Stimulated activated naive CD8-positive, alpha-beta T cell treated with anti-CD3 and anti-CD28 coated beads, Interleukin-15, Interleukin-2, amounts not matched to agents 100 ng/mL and 50 ng/mL, for 24 hours (primary cell): ENCODE measurements around the gene UMAD1.

ENCODE experiments used
- H3K27ac Mint-ChIP-seq: one replicate; pipeline ENCODE4 v1.8.0; 2021; ENCODE audit warnings: mild to moderate bottlenecking, mixed read lengths
- H3K27me3 Mint-ChIP-seq: one replicate; pipeline ENCODE4 v1.8.0; 2021; ENCODE audit warnings: mixed read lengths
- H3K36me3 Mint-ChIP-seq: one replicate; pipeline ENCODE4 v1.8.0; 2021; ENCODE audit warnings: low read depth, mixed read lengths
- H3K4me1 Mint-ChIP-seq: one replicate; pipeline ENCODE4 v1.8.0; 2021; ENCODE audit warnings: low read depth, mixed read lengths
- H3K4me3 Mint-ChIP-seq: one replicate; pipeline ENCODE4 v1.8.0; 2021; ENCODE audit warnings: mild to moderate bottlenecking, mixed read lengths
- H3K9me3 Mint-ChIP-seq: one replicate; pipeline ENCODE4 v1.8.0; 2021; ENCODE audit warnings: mixed read lengths

Gene UMAD1

GRCh38 chr7:7768977-7769709 lies 128.6 kb downstream of the UMAD1 start:
- Mint-ChIP-seq H3K27me3 (no peaks in the 10 kb centered on the region), H3K9me3 (no peaks in the 10 kb centered on the region), H3K36me3 (no peaks in the 10 kb centered on the region), H3K4me3 (no peak overlapping the region), H3K27ac (no peak overlapping the region), H3K4me1 (peaks cover 32% of the 10 kb centered on the region)

GRCh38 chr7:7769710-7770627 lies 129.4 kb downstream of the UMAD1 start:
- Mint-ChIP-seq H3K36me3 (no peaks in the 10 kb centered on the region), H3K4me3 (no peak overlapping the region), H3K27me3 (no peaks in the 10 kb centered on the region), H3K27ac (no peak overlapping the region), H3K9me3 (peaks cover 3% of the 10 kb centered on the region), H3K4me1 (peaks cover 28% of the 10 kb centered on the region)

GRCh38 chr7:7771452-7771851 lies 130.9 kb downstream of the UMAD1 start:
- peaks cover 3% of the 10 kb centered on the region for H3K9me3 Mint-ChIP-seq
- no peak overlapping the region for H3K4me3 Mint-ChIP-seq
- peaks cover 26% of the 10 kb centered on the region for H3K4me1 Mint-ChIP-seq
- H3K27ac Mint-ChIP-seq, result no peak overlapping the region
- no peaks in the 10 kb centered on the region for H3K27me3 Mint-ChIP-seq
- no peaks in the 10 kb centered on the region for H3K36me3 Mint-ChIP-seq

GRCh38 chr7:7772397-7772821 lies 131.9 kb downstream of the UMAD1 start:
- H3K9me3 Mint-ChIP-seq, result peaks cover 3% of the 10 kb centered on the region
- no peaks in the 10 kb centered on the region for H3K36me3 Mint-ChIP-seq
- H3K27me3 Mint-ChIP-seq, result no peaks in the 10 kb centered on the region
- peak overlapping the region; percentile 66 for H3K4me3 Mint-ChIP-seq
- H3K27ac Mint-ChIP-seq, result peak overlapping the region; percentile 37
- H3K4me1 Mint-ChIP-seq, result peaks cover 26% of the 10 kb centered on the region

GRCh38 chr7:7773334-7774309 lies 133.1 kb downstream of the UMAD1 start:
- Mint-ChIP-seq H3K27me3 (no peaks in the 10 kb centered on the region), H3K36me3 (no peaks in the 10 kb centered on the region), H3K4me1 (peaks cover 26% of the 10 kb centered on the region), H3K9me3 (peaks cover 3% of the 10 kb centered on the region), H3K27ac (no peak overlapping the region), H3K4me3 (no peak overlapping the region)

GRCh38 chr7:7779888-7780287 lies 139.3 kb downstream of the UMAD1 start:
- H3K36me3 Mint-ChIP-seq, result peaks cover 4% of the 10 kb centered on the region
- H3K4me1 Mint-ChIP-seq, result peaks cover 6% of the 10 kb centered on the region
- peak overlapping the region; percentile 32 for H3K27ac Mint-ChIP-seq
- no peaks in the 10 kb centered on the region for H3K27me3 Mint-ChIP-seq
- no peak overlapping the region for H3K4me3 Mint-ChIP-seq
- peaks cover 1% of the 10 kb centered on the region for H3K9me3 Mint-ChIP-seq

- H3K9me3 Mint-ChIP-seq, result no peaks in the 10 kb centered on the region
- H3K4me1 Mint-ChIP-seq, result peaks cover 5% of the 10 kb centered on the region
- H3K36me3 Mint-ChIP-seq, result peaks cover 4% of the 10 kb centered on the region
- no peaks in the 10 kb centered on the region for H3K27me3 Mint-ChIP-seq
- no peak overlapping the region for H3K27ac Mint-ChIP-seq
- no peak overlapping the region for H3K4me3 Mint-ChIP-seq
Observed at GRCh38 chr7:7783001-7783400, 142.4 kb downstream of the UMAD1 start.

- no peaks in the 10 kb centered on the region for H3K27me3 Mint-ChIP-seq
- H3K27ac Mint-ChIP-seq, result no peak overlapping the region
- H3K4me1 Mint-ChIP-seq, result no peaks in the 10 kb centered on the region
- H3K36me3 Mint-ChIP-seq, result peaks cover 4% of the 10 kb centered on the region
- H3K4me3 Mint-ChIP-seq, result no peak overlapping the region
- no peaks in the 10 kb centered on the region for H3K9me3 Mint-ChIP-seq
Observed at GRCh38 chr7:7785344-7785973, 144.9 kb downstream of the UMAD1 start.

GRCh38 chr7:7786595-7786994 lies 146.0 kb downstream of the UMAD1 start:
- Mint-ChIP-seq H3K27me3 (no peaks in the 10 kb centered on the region), H3K4me1 (no peaks in the 10 kb centered on the region), H3K27ac (no peak overlapping the region), H3K9me3 (no peaks in the 10 kb centered on the region), H3K36me3 (peaks cover 9% of the 10 kb centered on the region), H3K4me3 (no peak overlapping the region)

GRCh38 chr7:7789551-7789988 lies 149.0 kb downstream of the UMAD1 start:
- H3K36me3 Mint-ChIP-seq, result peaks cover 21% of the 10 kb centered on the region
- H3K4me1 Mint-ChIP-seq, result no peaks in the 10 kb centered on the region
- no peaks in the 10 kb centered on the region for H3K9me3 Mint-ChIP-seq
- H3K4me3 Mint-ChIP-seq, result no peak overlapping the region
- H3K27ac Mint-ChIP-seq, result no peak overlapping the region
- H3K27me3 Mint-ChIP-seq, result no peaks in the 10 kb centered on the region

GRCh38 chr7:7790041-7790741 lies 149.6 kb downstream of the UMAD1 start:
- Mint-ChIP-seq H3K36me3 (peaks cover 21% of the 10 kb centered on the region), H3K4me3 (no peak overlapping the region), H3K27me3 (no peaks in the 10 kb centered on the region), H3K4me1 (no peaks in the 10 kb centered on the region), H3K27ac (no peak overlapping the region), H3K9me3 (no peaks in the 10 kb centered on the region)

- Mint-ChIP-seq H3K27ac (no peak overlapping the region), H3K4me3 (no peak overlapping the region), H3K27me3 (no peaks in the 10 kb centered on the region), H3K9me3 (no peaks in the 10 kb centered on the region), H3K4me1 (no peaks in the 10 kb centered on the region), H3K36me3 (peaks cover 27% of the 10 kb centered on the region)
Observed at GRCh38 chr7:7791523-7791922, 151.0 kb downstream of the UMAD1 start.

GRCh38 chr7:7792056-7792455 lies 151.5 kb downstream of the UMAD1 start:
- H3K36me3 Mint-ChIP-seq, result peaks cover 32% of the 10 kb centered on the region
- H3K4me1 Mint-ChIP-seq, result no peaks in the 10 kb centered on the region
- no peak overlapping the region for H3K27ac Mint-ChIP-seq
- no peaks in the 10 kb centered on the region for H3K9me3 Mint-ChIP-seq
- no peaks in the 10 kb centered on the region for H3K27me3 Mint-ChIP-seq
- H3K4me3 Mint-ChIP-seq, result no peak overlapping the region

- Mint-ChIP-seq H3K36me3 (peaks cover 41% of the 10 kb centered on the region), H3K27me3 (no peaks in the 10 kb centered on the region)
Observed at GRCh38 chr7:7793249-7793648, 152.7 kb downstream of the UMAD1 start.

More at GRCh38 chr7:7793249-7793648, 152.7 kb downstream of the UMAD1 start:
- no peaks in the 10 kb centered on the region for H3K4me1 Mint-ChIP-seq
- H3K9me3 Mint-ChIP-seq, result no peaks in the 10 kb centered on the region
- no peak overlapping the region for H3K27ac Mint-ChIP-seq
- no peak overlapping the region for H3K4me3 Mint-ChIP-seq
